HG03469 (cell line): ENCODE measurements around the gene TMIGD1.

Experiments
- ATAC-seq: cut with Tn5 transposase; IDR thresholded peaks from one replicate; pipeline ENCODE4 v1.9.1; 2021; ENCODE audit warnings: mild to moderate bottlenecking, moderate library complexity, moderate number of reproducible peaks; ENCODE audit not compliant: unreplicated experiment

Gene TMIGD1

GRCh38 chr17:30333503-30334360, at the start of gene TMIGD1:
Gene TMIGD1 (minus strand): TSS chr17:30334057. CDS start chr17:30332133, 1,924 bp downstream.
- ATAC-seq: no peak

- no peak for ATAC-seq
These were observed 48.5 kb upstream of the TMIGD1 start for GRCh38 chr17:30382345-30382744.

GRCh38 chr17:30381340-30381659, 47.4 kb upstream of the TMIGD1 start:
- no peak for ATAC-seq

GRCh38 chr17:30380643-30381339, 46.9 kb upstream of the TMIGD1 start:
- no peak for ATAC-seq

- no peak for ATAC-seq
These were observed 46.1 kb upstream of the TMIGD1 start for GRCh38 chr17:30379903-30380381.

- no peak for ATAC-seq
These were observed 45.5 kb upstream of the TMIGD1 start for GRCh38 chr17:30379303-30379902.

- peak; percentile 57 for ATAC-seq
These were observed 45.0 kb upstream of the TMIGD1 start, which contains the start of gene CPD for GRCh38 chr17:30378825-30379302. Gene CPD (plus strand): TSS chr17:30378927. CDS start chr17:30378981, 54 bp downstream.

GRCh38 chr17:30378241-30378824, 44.5 kb upstream of the TMIGD1 start:
- ATAC-seq: no peak

- ATAC-seq: no peak
These were observed 43.9 kb upstream of the TMIGD1 start for GRCh38 chr17:30377574-30378240.

- ATAC-seq: no peak
These were observed 43.0 kb upstream of the TMIGD1 start for GRCh38 chr17:30376621-30377452.

- ATAC-seq: no peak
These were observed 41.8 kb upstream of the TMIGD1 start for GRCh38 chr17:30375661-30376060.

GRCh38 chr17:30372755-30373154, 38.9 kb upstream of the TMIGD1 start:
- ATAC-seq: no peak

GRCh38 chr17:30369995-30370394, 36.1 kb upstream of the TMIGD1 start:
- no peak for ATAC-seq

- ATAC-seq: no peak
These were observed 35.3 kb upstream of the TMIGD1 start for GRCh38 chr17:30368912-30369720.

- no peak for ATAC-seq
These were observed 32.7 kb upstream of the TMIGD1 start for GRCh38 chr17:30366536-30366935.

- ATAC-seq: peak; percentile 71
These were observed 29.9 kb upstream of the TMIGD1 start for GRCh38 chr17:30363715-30364202.

- ATAC-seq: no peak
These were observed 28.0 kb upstream of the TMIGD1 start for GRCh38 chr17:30361766-30362279.

GRCh38 chr17:30360086-30360808, 26.4 kb upstream of the TMIGD1 start:
- ATAC-seq: no peak
